HFF-Myc (cell line): ENCODE results near the gene DYNLT3.

Experiments
- DNase-seq: peaks from one replicate; pipeline ENCODE4 v3.0.0-alpha.2; 2011; ENCODE audit warnings: low read depth; ENCODE audit errors: extremely low read depth
- H3K4me3 ChIP-seq: replicated peaks from 2 replicates; pipeline ENCODE4 v1.5.1; 2011; ENCODE audit warnings: low read depth, mild to moderate bottlenecking, control low read depth, low read length
- CTCF ChIP-seq: IDR thresholded peaks from 2 replicates; pipeline ENCODE4 v1.5.1; 2012; ENCODE audit warnings: mild to moderate bottlenecking, low read depth, low read length, control low read depth; ENCODE audit errors: missing control alignments

Gene DYNLT3

GRCh38 chrX:37815366-37815765, 32.0 kb downstream of the DYNLT3 start:
- DNase-seq = no peak
- no peak for TF ChIP-seq CTCF

DNA sequence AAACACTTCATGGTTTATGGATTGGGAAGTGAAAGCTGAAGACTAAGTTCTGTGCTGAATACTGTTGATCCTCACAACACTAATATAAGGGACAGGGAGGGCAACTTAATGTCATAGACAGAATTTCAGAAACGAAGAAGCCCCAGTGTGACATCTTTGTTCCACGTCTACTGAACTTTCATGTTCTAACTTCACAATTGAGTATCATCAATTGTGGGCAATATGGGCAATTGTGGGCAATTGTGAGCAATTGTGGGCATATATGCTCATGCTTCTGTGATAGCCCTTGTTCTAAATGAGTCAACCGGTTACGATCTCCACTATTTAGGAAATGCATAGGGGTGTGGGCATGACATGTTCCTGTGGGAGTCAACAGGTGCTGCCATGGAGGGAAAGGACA, 33.8 kb downstream of the DYNLT3 start:
- TF ChIP-seq CTCF = no peak
- no peak for DNase-seq

More at GRCh38 chrX:37815366-37815765, 32.0 kb downstream of the DYNLT3 start:
- no peak overlapping the region for H3K4me3 ChIP-seq

GRCh38 chrX:37812110-37812509, 35.3 kb downstream of the DYNLT3 start:
- no peak overlapping the region for H3K4me3 ChIP-seq
- no peak for TF ChIP-seq CTCF
- no peak for DNase-seq

More for the DNA sequence above, 33.8 kb downstream of the DYNLT3 start:
- no peak overlapping the region for H3K4me3 ChIP-seq

- no peak overlapping the region for H3K4me3 ChIP-seq
- DNase-seq = no peak
- no peak for TF ChIP-seq CTCF
These were observed 37.4 kb downstream of the DYNLT3 start for GRCh38 chrX:37809970-37810369.

- no peak for TF ChIP-seq CTCF
- DNase-seq = no peak
- no peak overlapping the region for H3K4me3 ChIP-seq
These were observed 44.3 kb downstream of the DYNLT3 start for GRCh38 chrX:37803057-37803456.

GRCh38 chrX:37802028-37802427, 45.3 kb downstream of the DYNLT3 start:
- DNase-seq = no peak
- no peak for TF ChIP-seq CTCF

DNA sequence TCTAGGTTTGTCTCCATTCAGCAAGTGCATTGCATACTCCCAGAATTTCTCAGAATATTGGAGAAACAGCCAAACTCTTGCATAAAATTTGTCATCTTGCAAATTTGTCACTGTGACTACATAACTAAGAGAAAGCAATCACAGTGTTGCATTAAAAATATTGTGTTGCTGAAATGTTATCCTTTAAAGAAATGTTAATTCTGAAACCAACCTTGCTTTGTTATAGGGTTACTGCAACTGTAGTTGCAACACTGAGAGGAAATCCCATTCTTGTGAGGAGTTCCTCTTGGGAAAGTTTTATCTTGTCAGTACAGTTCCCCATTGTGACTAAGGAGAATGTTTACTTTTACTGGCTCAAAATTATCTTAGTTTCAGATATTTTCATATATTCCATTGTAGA, 46.7 kb downstream of the DYNLT3 start:
- no peak for DNase-seq
- no peak for TF ChIP-seq CTCF
- H3K4me3 ChIP-seq = no peak overlapping the region

More at GRCh38 chrX:37802028-37802427, 45.3 kb downstream of the DYNLT3 start:
- no peak overlapping the region for H3K4me3 ChIP-seq
